NCI-H128 (cell line): ENCODE data around the gene LYRM2.
"Not testable (repeated sequence)": the region's sequence is repeated elsewhere in the genome, so short reads cannot be mapped to it uniquely, and the experiment has no call there.

ENCODE experiments used
- DNase-seq: peaks from one replicate; lab custom pipeline; 2025; ENCODE audit not compliant: unreplicated experiment; lab: John Stamatoyannopoulos, UW

The LYRM2 gene

DNA sequence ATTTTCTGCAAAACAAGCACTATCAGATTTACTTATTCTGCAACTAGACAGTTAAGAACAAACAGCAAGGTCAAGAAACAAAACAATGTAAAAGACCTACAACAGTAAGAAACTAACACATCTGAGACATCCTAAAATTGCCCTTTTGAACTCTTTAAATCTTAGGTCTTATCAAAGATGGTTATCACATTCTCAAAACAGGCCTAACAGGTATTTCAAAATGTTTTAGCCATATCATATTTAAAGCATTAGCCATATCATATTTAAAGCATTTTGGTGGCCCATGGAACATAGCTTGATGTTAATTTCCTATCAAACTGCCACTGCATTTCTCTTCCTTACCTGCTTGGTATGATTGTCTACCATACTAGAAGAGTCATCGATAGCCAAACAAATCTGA lies 11.1 kb upstream of the LYRM2 start:
- no peak for DNase-seq

DNA sequence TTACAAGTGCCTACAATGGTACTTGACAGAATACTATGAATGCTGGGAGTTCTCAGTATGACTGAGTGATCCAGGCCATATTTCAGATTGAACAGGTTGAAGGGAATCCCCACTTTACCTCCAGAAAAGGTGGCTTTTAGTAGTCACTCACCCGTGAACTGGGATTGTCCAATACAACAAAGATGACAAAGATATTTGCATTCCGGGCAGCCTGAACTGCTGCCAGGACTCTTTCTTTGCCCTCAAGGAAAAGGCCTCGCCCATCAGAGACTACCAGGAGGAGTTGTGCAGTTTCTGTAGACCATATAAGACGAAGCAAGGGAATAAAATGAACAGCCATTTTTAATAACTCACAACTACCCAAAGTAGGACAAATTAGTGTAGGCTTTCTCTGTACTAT lies 6.3 kb upstream of the LYRM2 start:
- DNase-seq, result no peak

DNA sequence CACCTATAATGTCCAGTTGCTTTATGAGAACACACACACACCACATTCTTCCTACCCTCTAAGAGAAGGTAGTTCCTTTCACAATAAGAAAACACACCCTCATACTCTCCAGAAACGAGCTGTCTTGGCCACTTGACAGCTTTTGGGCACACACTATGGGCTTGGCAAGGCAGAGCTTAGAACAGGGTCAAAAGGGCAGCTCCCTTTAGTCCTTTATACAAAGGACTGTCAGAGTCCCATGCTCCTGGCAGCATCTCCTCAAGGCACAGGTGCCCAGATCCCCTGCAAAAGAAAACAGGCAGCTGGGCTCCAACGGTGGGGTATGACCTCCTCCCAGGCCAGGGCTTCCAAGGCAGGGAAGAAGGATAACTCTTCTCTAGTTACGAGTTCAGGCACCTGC lies 4.9 kb upstream of the LYRM2 start:
- DNase-seq, result no peak

DNA sequence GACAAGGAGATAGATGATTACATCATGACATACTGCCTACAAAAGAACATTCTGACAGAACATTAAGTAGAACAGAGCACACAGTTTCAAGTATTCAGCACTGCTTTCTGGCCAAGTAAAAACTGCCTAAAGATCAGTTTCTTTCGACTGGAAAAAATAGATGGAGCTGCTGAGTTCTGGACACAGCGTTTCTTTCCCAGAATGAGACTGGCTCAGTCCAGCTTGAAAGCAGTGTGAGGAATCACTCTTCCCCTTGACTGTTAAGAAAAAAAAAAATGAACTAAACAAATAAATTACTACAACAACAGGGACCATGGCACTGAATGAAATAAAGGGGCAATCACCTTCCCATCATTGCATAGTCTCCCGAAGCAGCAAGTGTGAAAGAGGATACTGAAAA lies 4.4 kb upstream of the LYRM2 start:
- no peak for DNase-seq

DNA sequence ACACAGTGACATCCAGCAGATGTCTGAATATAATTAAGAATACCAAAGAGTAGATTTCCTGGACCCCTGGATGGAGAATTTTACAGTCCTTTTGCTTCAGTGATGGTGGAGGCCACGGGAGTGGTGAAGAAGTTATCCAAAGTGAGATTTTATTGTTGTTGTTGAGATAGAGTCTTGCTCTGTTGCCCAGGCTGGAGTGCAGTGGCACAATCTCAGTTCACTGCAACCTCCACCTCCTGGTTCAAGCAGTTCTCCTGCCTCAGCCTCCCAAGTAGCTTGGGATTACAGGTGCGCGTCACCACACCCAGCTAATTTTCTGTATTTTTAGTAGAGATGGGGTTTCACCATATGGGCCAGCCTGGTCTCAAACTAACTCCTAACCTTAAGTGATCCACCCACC lies 3.0 kb upstream of the LYRM2 start:
- DNase-seq, result not testable (repeated sequence)

- no peak for DNase-seq
Measured at GRCh38 chr6:89640804-89641203, 2.3 kb upstream of the LYRM2 start.

DNA sequence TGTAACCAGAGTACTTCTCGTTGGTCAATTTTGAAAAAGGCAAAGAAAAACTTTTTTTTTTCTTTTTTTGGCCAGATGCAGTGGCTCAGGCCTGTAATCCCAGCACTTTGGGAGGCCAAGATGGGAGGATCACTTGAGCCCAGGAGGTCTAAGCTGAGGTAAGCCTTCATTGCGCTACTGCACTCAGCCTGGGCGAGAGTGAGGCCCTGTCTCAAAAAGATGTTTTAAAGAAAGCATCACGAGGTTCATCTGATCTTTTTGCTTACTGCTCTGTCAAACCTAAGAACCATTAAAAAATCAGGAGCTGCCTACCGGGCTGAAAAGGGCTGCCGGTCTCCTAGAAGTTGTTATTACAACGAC lies 607 bp downstream of the LYRM2 start:
- DNase-seq, result no peak

- DNase-seq, result not testable (repeated sequence)
Measured at GRCh38 chr6:89636412-89636811, 2.1 kb downstream of the LYRM2 start.

DNA sequence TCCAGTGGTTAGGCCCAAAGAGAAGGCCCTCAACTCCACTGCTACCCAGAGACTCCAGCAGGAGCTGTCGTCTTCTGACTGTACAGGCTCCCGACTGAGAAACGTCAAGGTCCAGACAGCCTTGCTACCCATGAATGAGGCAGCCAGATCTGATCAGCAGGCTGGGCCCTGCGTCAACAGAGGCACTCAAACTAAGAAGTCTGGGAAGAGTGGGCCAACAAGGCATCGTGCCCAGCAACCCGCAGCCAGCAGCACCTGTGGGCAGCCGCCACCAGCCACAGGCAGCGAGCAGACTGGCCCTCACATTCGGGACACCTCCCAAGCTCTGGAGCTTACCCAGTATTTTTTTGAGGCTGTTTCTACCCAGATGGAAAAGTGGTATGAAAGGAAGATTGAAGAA lies 8.1 kb downstream of the LYRM2 start:
- no peak for DNase-seq

DNA sequence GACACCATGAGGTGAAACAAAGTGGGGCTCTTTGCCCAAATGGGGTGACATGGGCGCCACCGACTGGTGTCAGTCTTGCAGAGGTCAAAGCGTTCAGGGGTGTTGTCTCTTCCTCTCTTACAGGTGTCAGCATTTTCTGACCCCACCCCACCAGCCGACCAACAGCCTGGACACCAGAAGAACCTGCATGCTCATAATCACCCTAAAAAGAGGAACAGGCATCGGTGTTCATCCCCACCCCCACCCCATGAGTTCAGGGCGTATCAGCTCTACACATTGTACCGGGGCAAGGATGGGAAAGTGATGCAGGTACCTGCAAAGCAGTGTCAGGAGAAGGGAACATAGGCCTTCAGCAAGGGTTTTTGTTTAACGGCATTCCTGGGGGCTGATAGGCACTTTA lies 14.8 kb downstream of the LYRM2 start:
- no peak for DNase-seq

DNA sequence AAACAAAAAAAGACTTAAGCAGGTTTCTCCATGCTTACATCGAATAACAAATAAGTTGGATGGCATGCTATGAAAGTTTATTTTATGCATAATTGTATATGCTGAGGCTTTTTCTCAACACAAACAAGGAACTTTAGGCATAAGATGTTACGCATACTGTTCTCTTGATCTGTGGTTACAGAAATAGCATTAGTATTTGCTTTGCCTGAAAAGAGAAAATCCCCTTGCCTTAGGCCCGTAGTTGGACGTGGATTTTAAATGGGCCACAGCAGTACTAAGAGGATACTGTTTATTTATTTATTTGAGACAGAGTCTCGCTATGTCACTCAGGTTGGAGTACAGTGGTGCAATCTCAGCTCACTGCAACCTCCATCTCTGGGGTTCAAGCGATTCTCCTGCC lies 19.0 kb downstream of the LYRM2 start:
- DNase-seq, result no peak

- DNase-seq, result no peak
Measured at GRCh38 chr6:89618026-89618425, 20.5 kb downstream of the LYRM2 start.

GRCh38 chr6:89616531-89616930 lies 22.0 kb downstream of the LYRM2 start:
- no peak for DNase-seq

- no peak for DNase-seq
Measured at GRCh38 chr6:89615882-89616281, 22.7 kb downstream of the LYRM2 start.

- DNase-seq, result no peak
Measured at GRCh38 chr6:89613790-89614189, 24.8 kb downstream of the LYRM2 start.

GRCh38 chr6:89612121-89612520 lies 26.4 kb downstream of the LYRM2 start:
- no peak for DNase-seq

GRCh38 chr6:89611666-89612065 lies 26.9 kb downstream of the LYRM2 start:
- DNase-seq, result no peak

DNA sequence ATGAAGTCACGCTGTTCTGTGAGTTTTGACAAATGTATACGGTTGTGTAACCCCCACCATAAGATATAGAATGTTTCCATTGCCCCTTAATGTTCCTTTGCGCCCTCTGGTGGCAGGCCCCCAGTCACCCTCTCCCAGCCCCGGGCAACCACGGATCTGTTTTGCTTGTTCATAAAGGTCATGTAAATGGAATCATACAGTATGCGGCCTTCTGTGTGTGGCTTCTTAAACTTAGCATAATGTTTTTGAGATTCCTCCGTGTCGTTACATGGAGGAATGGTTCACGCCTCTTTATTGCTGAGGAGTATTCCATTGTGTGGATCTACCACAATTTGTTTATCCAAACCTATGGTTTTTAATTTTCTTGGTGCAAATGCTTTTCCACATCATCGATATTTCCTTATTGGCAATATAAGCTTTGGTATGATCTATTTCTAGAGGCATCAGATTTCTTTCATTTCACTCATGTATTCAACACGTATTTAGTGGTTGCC lies 28.4 kb downstream of the LYRM2 start:
- DNase-seq, result no peak

- DNase-seq, result no peak
Measured at GRCh38 chr6:89605861-89606260, 32.7 kb downstream of the LYRM2 start.

GRCh38 chr6:89604653-89605052 lies 33.9 kb downstream of the LYRM2 start:
- no peak for DNase-seq

DNA sequence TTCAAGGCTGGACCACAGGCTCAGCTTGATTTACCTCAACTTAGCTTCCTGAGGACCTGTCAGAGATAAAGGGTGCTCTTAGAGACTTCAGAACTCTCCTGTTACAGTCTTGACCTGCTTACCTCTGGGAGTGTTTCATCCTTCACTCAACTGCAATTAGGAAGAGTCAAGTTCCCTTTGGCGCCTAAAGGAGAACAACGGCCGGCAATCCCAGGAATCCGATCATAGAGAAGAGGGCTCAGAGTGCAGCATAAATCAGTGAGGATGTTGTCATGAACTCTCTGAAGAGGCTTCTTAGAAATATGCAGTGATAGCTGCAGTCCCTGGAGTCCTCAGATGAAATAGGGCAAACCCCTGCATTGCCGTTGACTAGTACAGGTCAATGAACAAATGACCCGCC lies 36.4 kb downstream of the LYRM2 start:
- DNase-seq, result no peak

DNA sequence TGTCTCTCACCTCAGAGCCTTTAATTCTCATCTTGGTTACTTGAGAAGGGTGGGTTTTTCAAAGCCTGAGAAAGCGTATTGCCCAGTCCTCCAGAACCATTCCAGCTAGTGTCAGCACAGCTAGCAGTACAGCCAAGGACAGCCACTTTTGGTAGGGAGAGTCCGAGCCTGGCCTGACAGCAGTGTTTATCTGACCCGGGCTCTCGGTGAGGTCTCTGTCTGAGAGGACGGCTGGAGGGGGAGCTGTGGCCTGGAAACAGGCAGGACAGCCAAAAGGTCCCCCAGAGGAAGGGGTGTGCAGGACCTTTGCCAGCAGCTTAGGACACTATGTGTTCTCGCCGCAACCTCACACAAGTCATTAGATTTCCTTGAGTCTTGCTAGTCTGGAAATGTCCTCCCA lies 38.8 kb downstream of the LYRM2 start:
- no peak for DNase-seq

GRCh38 chr6:89597988-89598387 lies 40.6 kb downstream of the LYRM2 start:
- DNase-seq, result no peak

DNA sequence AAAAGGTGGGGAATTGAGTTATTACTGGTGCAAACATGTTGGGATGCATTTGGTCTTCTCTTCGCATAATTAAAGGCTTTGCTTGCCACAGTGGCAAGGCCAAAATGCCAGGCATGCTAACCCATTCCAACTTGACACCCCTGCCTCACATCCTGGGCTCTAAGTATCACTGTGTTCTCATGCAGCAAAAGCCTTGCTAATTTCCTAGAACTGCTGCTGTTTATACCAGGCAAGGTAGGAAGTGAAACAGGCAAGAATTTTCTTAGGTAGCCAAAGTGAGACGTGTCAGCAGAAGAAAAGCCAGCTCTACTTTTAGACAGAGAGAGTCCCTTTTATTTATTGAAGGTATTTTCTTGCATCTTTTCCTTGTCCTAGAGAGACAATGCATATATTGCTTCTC lies 41.2 kb downstream of the LYRM2 start:
- no peak for DNase-seq
